Transverse colon (tissue), 4 donors: ENCODE measurements around the gene HMCN2. TPM values are rescaled to one million over a fixed set of nuclear protein-coding genes. Genes with fewer than 3 reads are reported as not detected.

Source experiments
- DNase-seq: peaks from one replicate; pipeline ENCODE4 v3.0.0-alpha.2; 2019
- H3K27ac ChIP-seq, 4 donors: fragments of 200-600 bp; sonication (generic); 2 replicates each; pipeline ENCODE4 v1.5.1; 2016 to 2018; ENCODE audit warnings: inconsistent platforms in 4 of 4
- H3K27me3 ChIP-seq: fragments of 200-600 bp; sonication (generic); 2 replicates; pipeline ENCODE4 v1.5.1; 2017; ENCODE audit warnings: inconsistent platforms
- H3K36me3 ChIP-seq, 4 donors: fragments of 200-600 bp; sonication (generic); 2 replicates each; pipeline ENCODE4 v1.5.1; 2017 to 2019; ENCODE audit warnings: inconsistent platforms in 4 of 4
- H3K4me1 ChIP-seq, 4 donors: fragments of 200-600 bp; sonication (generic); 2 replicates each; pipeline ENCODE4 v1.5.1; 2017 to 2020; ENCODE audit warnings: inconsistent platforms in 4 of 4
- H3K4me3 ChIP-seq, 4 donors: fragments of 200-600 bp; sonication (generic); 1 replicate in 1 of 4; 2 replicates in 3 of 4; pipeline versions ENCODE4 v1.5.1 to v1.6.1; 2017 to 2019; ENCODE audit warnings: inconsistent platforms in 4 of 4
- H3K9me3 ChIP-seq, 2 donors: fragments of 200-600 bp; sonication (generic); 2 replicates each; pipeline ENCODE4 v1.5.1; 2017 to 2019; ENCODE audit warnings: inconsistent platforms in 2 of 2
- CTCF ChIP-seq, 5 experiments: fragments of 200-600 bp in 3 of 5; fragments of 450-650 bp in 2 of 5; sonication (generic) in 3 of 5; IDR thresholded peaks; 1 replicate in 2 of 5; 2 replicates in 3 of 5; pipeline ENCODE4 v1.5.1; 2016 to 2017; ENCODE audit warnings: antibody characterized with exemption in 5 of 5, inconsistent platforms in 3 of 5, mild to moderate bottlenecking in 2 of 5, moderate library complexity in 1 of 5
- EP300 ChIP-seq: sonication (generic); formaldehyde crosslinking; IDR thresholded peaks from one replicate; pipeline ENCODE4 v1.6.1; 2017; ENCODE audit warnings: antibody characterized with exemption, low read depth
- POLR2A ChIP-seq: fragments of 450-650 bp; IDR thresholded peaks from one replicate; pipeline ENCODE4 v1.6.1; 2016; ENCODE audit warnings: antibody characterized with exemption, mild to moderate bottlenecking, moderate library complexity
- POLR2AphosphoS5 ChIP-seq, 3 donors: sonication (generic); formaldehyde crosslinking; IDR thresholded peaks; one replicate each; pipeline ENCODE4 v1.6.1; 2016; ENCODE audit warnings: antibody characterized with exemption in 3 of 3
- WGBS, 2 donors: methylation state at CpG; one replicate each; pipeline ENCODE4 v1.1.5; 2018; ENCODE audit warnings: low coverage in 1 of 2; 5-methylcytosine and 5-hydroxymethylcytosine counted together
- in situ Hi-C, 4 donors: fragments of 200-750 bp; cut with MboI; loops; one replicate each; pipeline versions ENCODE4 v1.15.0 to v1.15.1; 2017; ENCODE audit warnings: low sequenced_read_pairs in 3 of 4, low pct_ligation_motif_present in 1 of 4, low pct_unique_long_range_greater_than_20kb in 1 of 4
- intact Hi-C: fragments of 100-400 bp; cut with DNase I; formaldehyde crosslinking; loops from one replicate; pipeline ENCODE4 v1.15.1; 2023; ENCODE audit warnings: low total_unique reads
- total RNA-seq, 4 donors: library from RNA; depleted of rRNA; stranded (reverse); fragments of >200 nt; gene quantifications; one replicate each; pipeline ENCODE4 v1.1.0, GENCODE V29; 2016

HMCN2 gene
- total RNA-seq, 4 donors from 2014 or later, result 7.8 to 40.0 (median 15.2) TPM

GRCh38 chr9:130237763-130238524 is 27.6 kb upstream of the HMCN2 start:
- H3K9me3 ChIP-seq, result no peaks in the 10 kb centered on the region
- WGBS, 2 donors, result 70 to 77% methylated on average over 2 to 17 of the region's 17 CpGs
- no peaks in the 10 kb centered on the region for H3K36me3 ChIP-seq
- no peak for TF ChIP-seq POLR2AphosphoS5 (IDR thresholded peaks at IDR 0.05)
- no peak for TF ChIP-seq EP300
- no peak for TF ChIP-seq POLR2A
- no peak for TF ChIP-seq CTCF (IDR thresholded peaks at IDR 0.05)
- H3K27me3 ChIP-seq, result no peaks in the 10 kb centered on the region
- H3K4me1 ChIP-seq, result peaks cover 3 to 19% (median 15%) of the 10 kb centered on the region in 4 donors
- no peak for DNase-seq
- no peak overlapping the region for H3K4me3 ChIP-seq
- intact Hi-C loops, result loop anchor here (10.0 kb wide), 1 partner anchor 353 kb away; no protein-coding TSS in a partner anchor
- in situ Hi-C loops, result loop anchor here (5.0 to 25.0 kb wide), 4 partner anchors 123 to 351 kb away; no protein-coding TSS in a partner anchor
- H3K27ac ChIP-seq, result peak overlapping the region; percentile 66 to 79 (median 70)

- in situ Hi-C loops, result loop anchor here (5.0 to 25.0 kb wide), 4 partner anchors 125 to 352 kb away; no protein-coding TSS in a partner anchor
- Histone ChIP-seq H3K4me1 (peaks cover 3 to 21% (median 17%) of the 10 kb centered on the region in 4 donors), H3K36me3 (no peaks in the 10 kb centered on the region), H3K9me3 (no peaks in the 10 kb centered on the region), H3K27me3 (no peaks in the 10 kb centered on the region), H3K4me3 (no peak overlapping the region), H3K27ac (peak overlapping the region in 2 of 4 donors; percentile 44 to 62)
- TF ChIP-seq POLR2AphosphoS5 (IDR thresholded peaks at IDR 0.05) (no peak), EP300 (no peak), CTCF (IDR thresholded peaks at IDR 0.05) (no peak), POLR2A (no peak)
- WGBS, 2 donors, result 92% methylated on average over 3 of the region's 3 CpGs; no CpG with 5 or more reads in 1 of the 2 donors
- DNase-seq, result no peak
- intact Hi-C loops, result loop anchor here (10.0 kb wide), 1 partner anchor 355 kb away; no protein-coding TSS in a partner anchor
These were observed 26.2 kb upstream of the HMCN2 start for GRCh38 chr9:130239363-130239695.

GRCh38 chr9:130239741-130240241 is 25.8 kb upstream of the HMCN2 start:
- 0 to 28% methylated on average over 1 to 9 of the region's 9 CpGs for WGBS, 2 donors
- Histone ChIP-seq H3K9me3 (no peaks in the 10 kb centered on the region), H3K27ac (peak overlapping the region in 2 of 4 donors; percentile 44 to 62), H3K4me3 (no peak overlapping the region), H3K4me1 (peaks cover 3 to 21% (median 17%) of the 10 kb centered on the region in 4 donors), H3K36me3 (no peaks in the 10 kb centered on the region), H3K27me3 (no peaks in the 10 kb centered on the region)
- intact Hi-C loops, result loop anchor here (5.0 to 10.0 kb wide), 2 partner anchors 103 to 355 kb away; no protein-coding TSS in a partner anchor
- DNase-seq, result no peak
- no peak for TF ChIP-seq CTCF (IDR thresholded peaks at IDR 0.05)
- TF ChIP-seq EP300, result no peak
- no peak for TF ChIP-seq POLR2A
- TF ChIP-seq POLR2AphosphoS5 (IDR thresholded peaks at IDR 0.05), result no peak
- in situ Hi-C loops, result loop anchor here (5.0 to 25.0 kb wide), 4 partner anchors 125 to 352 kb away; no protein-coding TSS in a partner anchor
